Stimulated activated CD4-positive, alpha-beta T cell treated with anti-CD3 and anti-CD28 coated beads, Interleukin-2, amount 100 ng/mL, for 48 hours (primary cell): ENCODE measurements around the gene FMNL1.
"Not testable (repeated sequence)": the region's sequence is repeated elsewhere in the genome, so short reads cannot be mapped to it uniquely, and the experiment has no call there.

Experiments used
- DNase-seq, 2 donors: peaks; one replicate each; pipeline ENCODE4 v3.0.0-alpha.2; 2020

Gene FMNL1

GRCh38 chr17:45236282-45236606 is 14.6 kb downstream of the FMNL1 start:
- DNase-seq = no peak

GRCh38 chr17:45237686-45238085 is 16.0 kb downstream of the FMNL1 start:
- no peak for DNase-seq

GRCh38 chr17:45238155-45238774 is 16.6 kb downstream of the FMNL1 start:
- DNase-seq = no peak

GRCh38 chr17:45240905-45241327 is 19.2 kb downstream of the FMNL1 start:
- no peak for DNase-seq

- DNase-seq = no peak
Observed at GRCh38 chr17:45241328-45242028, 19.8 kb downstream of the FMNL1 start.

- DNase-seq = no peak
Observed at GRCh38 chr17:45242029-45242414, 20.3 kb downstream of the FMNL1 start.

- DNase-seq = no peak
Observed at GRCh38 chr17:45243750-45244149, 22.1 kb downstream of the FMNL1 start.

DNA sequence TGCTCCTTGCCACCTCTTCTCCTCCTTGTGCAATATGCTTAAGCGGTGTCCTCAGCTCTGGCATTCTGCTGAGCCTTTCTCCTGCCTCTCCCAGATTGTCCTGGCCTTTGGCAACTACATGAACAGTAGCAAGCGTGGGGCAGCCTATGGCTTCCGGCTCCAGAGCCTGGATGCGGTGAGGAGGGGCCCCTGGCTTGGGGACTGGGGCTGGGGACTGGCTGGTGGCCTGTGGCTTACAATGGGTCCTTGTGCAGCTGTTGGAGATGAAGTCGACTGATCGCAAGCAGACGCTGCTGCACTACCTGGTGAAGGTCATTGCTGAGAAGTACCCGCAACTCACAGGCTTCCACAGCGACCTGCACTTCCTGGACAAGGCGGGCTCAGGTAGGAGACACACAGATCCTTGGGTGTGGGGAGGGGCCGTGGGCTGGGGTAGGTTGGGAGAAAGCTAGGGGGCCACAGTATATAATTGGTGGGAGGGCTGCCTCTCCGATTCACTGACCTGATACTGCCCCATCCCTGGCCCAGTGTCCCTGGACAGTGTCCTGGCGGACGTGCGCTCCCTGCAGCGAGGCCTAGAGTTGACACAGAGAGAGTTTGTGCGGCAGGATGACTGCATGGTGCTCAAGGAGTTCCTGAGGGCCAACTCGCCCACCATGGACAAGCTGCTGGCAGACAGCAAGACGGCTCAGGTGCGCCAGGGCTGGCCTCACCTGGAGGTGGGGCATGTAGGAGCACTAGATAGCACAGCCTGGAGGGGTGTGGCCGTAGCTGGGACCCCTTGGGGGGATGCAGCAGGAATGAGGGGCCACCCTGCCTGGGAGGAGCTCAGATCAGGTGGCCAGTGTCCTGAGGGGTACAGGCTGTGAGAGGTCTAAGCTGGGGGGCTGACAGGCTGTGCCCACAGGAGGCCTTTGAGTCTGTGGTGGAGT is 23.3 kb downstream of the FMNL1 start:
- DNase-seq = no peak

DNA sequence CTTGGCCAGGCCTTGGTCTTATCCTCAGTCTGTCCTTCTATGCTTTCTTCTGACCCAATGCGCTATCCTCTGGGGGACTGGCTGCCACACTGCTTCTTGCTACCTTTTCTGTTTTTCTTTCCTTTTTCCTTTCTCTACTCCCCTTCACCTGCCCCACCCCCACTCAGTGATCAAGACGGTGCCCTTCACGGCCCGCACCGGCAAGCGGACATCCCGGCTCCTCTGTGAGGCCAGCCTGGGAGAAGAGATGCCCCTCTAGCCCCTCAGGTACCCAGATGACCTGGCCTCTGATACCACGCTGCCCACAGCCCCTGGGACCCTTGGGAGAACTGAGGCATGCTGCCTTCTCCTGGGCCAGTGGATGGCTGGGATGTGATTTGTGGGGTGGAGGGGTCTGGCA is 24.7 kb downstream of the FMNL1 start:
- no peak for DNase-seq

GRCh38 chr17:45246861-45247428 is 25.3 kb downstream of the FMNL1 start:
- DNase-seq = no peak

- DNase-seq = peak; percentile 96 to 97
Observed at GRCh38 chr17:45247429-45248131, 25.9 kb downstream of the FMNL1 start.

DNA sequence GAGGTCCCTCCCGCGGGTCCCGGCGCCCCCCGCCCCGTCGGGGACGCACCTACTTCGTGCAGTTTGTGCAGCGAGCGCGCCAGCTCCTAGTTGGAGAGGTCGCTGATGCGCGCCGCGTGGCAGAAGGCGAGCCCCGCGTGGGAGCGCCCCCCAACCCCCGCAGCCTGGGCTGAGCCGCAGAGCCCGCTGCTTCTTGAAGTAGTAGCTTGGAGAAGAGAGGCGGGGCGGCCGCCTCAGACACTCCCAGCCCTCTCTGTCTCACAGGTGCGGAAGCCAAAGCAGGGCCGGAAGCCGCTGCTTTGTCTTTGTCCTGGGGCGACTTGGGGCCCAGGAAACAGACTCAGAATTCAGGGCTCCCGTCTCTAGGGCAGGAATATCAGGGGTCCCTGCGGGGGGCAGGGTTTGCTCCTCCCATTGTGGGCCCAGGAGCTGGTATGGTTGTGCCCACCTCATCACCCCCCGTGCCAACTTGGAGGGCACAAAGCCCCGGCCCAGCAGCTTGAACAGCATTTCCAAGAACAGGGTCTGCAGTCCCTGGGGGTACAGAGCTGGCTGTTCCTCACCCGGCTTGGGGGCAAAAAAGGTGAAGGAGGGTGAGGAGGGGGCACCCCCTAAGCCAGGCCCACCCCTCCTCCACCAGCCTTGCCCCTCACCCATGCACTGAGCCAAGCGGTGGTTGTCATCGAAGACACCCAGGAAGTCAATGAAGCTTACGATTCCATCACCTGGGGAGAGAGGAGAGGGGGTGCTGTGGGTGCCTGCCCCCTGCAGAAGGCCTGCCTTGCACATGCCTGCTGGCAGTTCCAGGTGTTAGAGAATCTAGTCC is 26.7 kb downstream of the FMNL1 start:
- peak; percentile 43 to 68 for DNase-seq

- no peak for DNase-seq
Observed at GRCh38 chr17:45251931-45252330, 30.2 kb downstream of the FMNL1 start.

- not testable (repeated sequence) for DNase-seq
Observed at GRCh38 chr17:45253237-45253636, 31.6 kb downstream of the FMNL1 start.

DNA sequence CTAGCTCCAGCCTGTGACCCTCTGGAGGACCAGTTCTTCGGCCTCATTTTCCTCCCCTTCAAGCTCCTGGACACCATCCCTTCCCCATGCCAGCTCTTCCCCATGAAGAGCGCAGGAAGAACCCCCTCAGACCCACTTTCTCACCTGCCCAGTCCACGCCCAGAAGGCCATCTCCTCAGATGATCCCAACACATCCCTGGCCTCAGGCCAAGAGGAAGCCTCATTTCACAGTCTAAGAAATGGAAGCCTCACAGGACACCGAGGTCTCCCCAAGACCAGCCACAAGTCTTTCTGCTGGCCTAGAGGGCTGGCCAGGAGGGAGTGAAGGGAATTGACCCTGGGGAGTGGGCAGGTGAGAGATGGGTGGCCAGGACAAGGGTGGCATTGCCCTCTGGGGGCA is 32.2 kb downstream of the FMNL1 start:
- no peak for DNase-seq

GRCh38 chr17:45255358-45255757 is 33.7 kb downstream of the FMNL1 start:
- DNase-seq = no peak

GRCh38 chr17:45256114-45256966 is 34.7 kb downstream of the FMNL1 start:
- DNase-seq = no peak

DNA sequence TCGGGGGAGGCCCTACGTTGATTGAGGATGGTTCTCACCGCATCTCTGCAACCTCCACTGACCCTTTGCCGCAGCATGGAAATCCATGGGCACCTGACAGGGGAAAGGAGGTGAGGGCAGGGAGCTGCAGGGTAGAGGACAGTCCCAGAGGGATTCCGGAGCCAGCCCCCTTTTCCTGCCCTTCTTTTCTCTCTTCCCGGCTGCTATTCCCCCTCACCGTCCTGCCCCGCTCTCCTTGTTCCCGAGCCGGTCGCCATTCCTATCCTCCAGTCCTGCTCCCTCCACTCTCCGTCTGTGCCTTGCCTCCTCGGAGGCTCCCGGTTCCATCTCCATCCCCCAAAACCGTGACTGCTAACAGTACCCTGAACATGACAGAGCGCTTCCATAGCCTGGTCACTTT is 35.4 kb downstream of the FMNL1 start:
- no peak for DNase-seq

DNA sequence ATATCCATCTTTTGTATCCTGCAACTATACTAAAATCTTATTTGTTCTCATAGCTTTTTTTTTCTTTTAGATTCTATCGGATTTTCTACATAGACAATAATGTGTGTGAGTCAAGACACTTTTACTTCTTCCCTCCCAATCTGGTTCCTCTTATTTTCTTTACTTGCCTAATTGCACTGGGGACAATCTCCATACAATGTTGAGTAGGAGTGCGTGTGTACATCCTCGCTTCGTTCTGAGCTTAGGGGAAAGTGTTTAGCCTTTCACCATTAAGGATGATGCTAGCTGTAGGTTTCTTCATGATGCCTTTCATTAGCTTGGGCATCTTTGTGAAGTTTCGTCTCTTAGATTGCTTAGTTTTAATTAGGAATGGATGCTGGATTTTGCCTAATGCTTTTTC is 37.3 kb downstream of the FMNL1 start:
- DNase-seq = no peak

GRCh38 chr17:45260204-45260783 is 38.6 kb downstream of the FMNL1 start:
- DNase-seq = no peak
